HepG2 (cell line): ENCODE results near the gene LTB4R2. TPM values are rescaled to one million over a fixed set of nuclear protein-coding genes. Genes with fewer than 3 reads are reported as not detected.

Experiments used
- ARID5B ChIP-seq: IDR thresholded peaks from 2 replicates; pipeline ENCODE4 v1.4.0; 2020; ENCODE audit warnings: mild to moderate bottlenecking, missing genetic modification reagents
- CC2D1A ChIP-seq: sonication (generic); formaldehyde crosslinking; IDR thresholded peaks from 2 replicates; pipeline ENCODE4 v1.8.1; 2023; ENCODE audit warnings: mild to moderate bottlenecking, missing genetic modification reagents
- GATA4 ChIP-seq: sonication (generic); IDR thresholded peaks from 2 replicates; pipeline ENCODE4 v1.6.1; 2016; ENCODE audit warnings: antibody characterized with exemption, low read depth, borderline replicate concordance
- KAT7 ChIP-seq: IDR thresholded peaks from 2 replicates; pipeline ENCODE4 v1.6.1; 2018; ENCODE audit warnings: borderline replicate concordance, missing compliant biosample characterization
- KDM3A ChIP-seq: IDR thresholded peaks from 2 replicates; pipeline ENCODE4 v1.6.1; 2018; ENCODE audit warnings: low read depth, missing compliant biosample characterization
- POLR2G ChIP-seq: fragments of 200-400 bp; formaldehyde crosslinking; IDR thresholded peaks from 2 replicates; pipeline ENCODE4 v1.6.1; 2018; ENCODE audit warnings: mild to moderate bottlenecking, low read depth, low read length, moderate library complexity
- SOX13 ChIP-seq, 3 experiments: fragments of 450-650 bp in 1 of 3; sonication (generic) in 1 of 3; formaldehyde crosslinking in 1 of 3; IDR thresholded peaks in 2 of 3; conservative IDR thresholded peaks in 1 of 3; 2 replicates each; pipeline versions ENCODE4 v1.5.0 to v1.6.1; 2016 to 2020; ENCODE audit warnings: antibody characterized with exemption in 1 of 3, mild to moderate bottlenecking in 1 of 3, missing compliant biosample characterization in 1 of 3, missing genetic modification reagents in 1 of 3, moderate library complexity in 1 of 3
- ZBTB40 ChIP-seq, 2 experiments: fragments of 450-650 bp in 1 of 2; sonication (generic) in 1 of 2; formaldehyde crosslinking in 1 of 2; IDR thresholded peaks; 2 replicates each; pipeline versions ENCODE4 v1.6.1 to v1.8.0; 2016 to 2022; ENCODE audit warnings: antibody characterized with exemption in 1 of 2, mild to moderate bottlenecking in 1 of 2, missing genetic modification reagents in 1 of 2
- ZMYM3 ChIP-seq: sonication (generic); formaldehyde crosslinking; IDR thresholded peaks from 2 replicates; pipeline ENCODE4 v1.5.1; 2020; ENCODE audit warnings: mild to moderate bottlenecking, missing genetic modification reagents
- ZNF230 ChIP-seq: sonication (generic); formaldehyde crosslinking; IDR thresholded peaks from 2 replicates; pipeline ENCODE4 v1.4.0; 2020; ENCODE audit warnings: mild to moderate bottlenecking, missing genetic modification reagents
- ZNF607 ChIP-seq: sonication (generic); formaldehyde crosslinking; IDR thresholded peaks from 2 replicates; pipeline ENCODE4 v1.5.1; 2020; ENCODE audit warnings: missing genetic modification reagents, mild to moderate bottlenecking, borderline replicate concordance
- ZNF691 ChIP-seq: sonication (generic); formaldehyde crosslinking; IDR thresholded peaks from 2 replicates; pipeline ENCODE4 v1.4.0; 2020; ENCODE audit warnings: missing genetic modification reagents, low read depth, mild to moderate bottlenecking, borderline replicate concordance
- polyA plus RNA-seq, 8 experiments: library from polyadenylated mRNA; depleted of rRNA in 3 of 8; stranded (reverse) in 7 of 8; unstranded in 1 of 8; fragments of >200 nt; fragmentation: Illumina TruSeq in 4 of 8; extraction: Trizol in 4 of 8; gene quantifications; 2 replicates each; pipeline versions ENCODE4 v1.2.1 to v1.2.3, GENCODE V29; 2011 to 2016; ENCODE audit warnings: low read depth in 4 of 8, missing spikeins in 1 of 8, mixed read lengths in 1 of 8; ENCODE audit not compliant: insufficient read depth in 1 of 8
- total RNA-seq, 5 experiments: library from RNA; depleted of rRNA; stranded (reverse); fragments of >200 nt; fragmentation: Illumina TruSeq; extraction: Trizol; gene quantifications; 2 replicates each; pipeline ENCODE4 v1.2.3, GENCODE V29; 2016; ENCODE audit warnings: low read depth in 1 of 5

LTB4R2 gene
- total and polyA plus RNA-seq, 2 of the 13 experiments (the other 11 are each of a cell fraction or from before 2014, with no cell fraction given) = 3.9 to 6.9 TPM

- TF ChIP-seq ARID5B (CRISPR knock-in tag) (peak; percentile 55; the same call in 1 of the 2 replicates), POLR2G (0 out of 2 replicates have a peak, but pooled peaks have one; percentile 34), ZNF691 (CRISPR knock-in tag) (peak; percentile 80; the same call in 1 of the 2 replicates), KDM3A (CRISPR knock-in tag) (0 out of 2 replicates have a peak, but pooled peaks have one; percentile 49), ZNF230 (CRISPR knock-in tag) (peak; percentile 46; the same call in 1 of the 2 replicates), CC2D1A (CRISPR knock-in tag) (0 out of 2 replicates have a peak, but pooled peaks have one; percentile 88), SOX13 (IDR thresholded peaks at IDR 0.05) (no peak), SOX13 (CRISPR knock-in tag; conservative IDR thresholded peaks at IDR 0.05 in 1 of 2, IDR thresholded peaks at IDR 0.05 in 1 of 2) (peak in 1 of 2 experiments; percentile 43; a peak in 1 of 4 replicates), KAT7 (CRISPR knock-in tag) (peak; percentile 89), ZBTB40 (IDR thresholded peaks at IDR 0.05) (no peak), ZBTB40 (CRISPR knock-in tag; IDR thresholded peaks at IDR 0.05) (no peak), ZMYM3 (CRISPR knock-in tag) (peak; percentile 66; the same call in 1 of the 2 replicates), ZNF607 (CRISPR knock-in tag) (peak; percentile 41; the same call in 1 of the 2 replicates), GATA4 (no peak)
These were observed 13.4 kb upstream of the LTB4R2 start (continued) for GRCh38 chr14:24296341-24297157.
